Left lung (tissue), 10 donors: ENCODE data around the gene SOAT1. TPM values are rescaled to one million over a fixed set of nuclear protein-coding genes. Genes with fewer than 3 reads are reported as not detected.

Experiments
- ATAC-seq: fragments of 200-7000 bp; cut with Tn5 transposase; one replicate; pipeline ENCODE4 v1.9.1; 2020; ENCODE audit warnings: moderate library complexity
- DNase-seq, 4 donors: peaks; one replicate each; pipeline ENCODE4 v3.0.0-alpha.2; 2013 to 2020
- H3K27ac ChIP-seq, 2 donors: fragments of 200-600 bp; sonication (generic) in 1 of 2; one replicate each; pipeline versions ENCODE4 v1.5.0 to v1.8.0; 2020 to 2021
- H3K27me3 ChIP-seq, 2 donors: fragments of 200-600 bp; sonication (generic) in 1 of 2; one replicate each; pipeline versions ENCODE4 v1.5.0 to v1.8.0; 2020 to 2021
- H3K36me3 ChIP-seq, 2 donors: fragments of 200-600 bp; sonication (generic) in 1 of 2; one replicate each; pipeline versions ENCODE4 v1.5.0 to v1.8.0; 2020 to 2021
- H3K4me1 ChIP-seq, 2 donors: fragments of 200-600 bp; one replicate each; pipeline ENCODE4 v1.8.0; 2021
- H3K4me3 ChIP-seq, 2 donors: fragments of 200-600 bp; sonication (generic) in 1 of 2; one replicate each; pipeline versions ENCODE4 v1.5.0 to v1.8.0; 2020 to 2021; ENCODE audit warnings: mild to moderate bottlenecking in 1 of 2
- H3K9me3 ChIP-seq, 2 donors: fragments of 200-600 bp; sonication (generic) in 1 of 2; one replicate each; pipeline versions ENCODE4 v1.5.0 to v1.8.0; 2020 to 2021
- intact Hi-C, 2 donors: fragments of 100-400 bp; cut with DNase I; formaldehyde crosslinking; loops; one replicate each; pipeline versions ENCODE4 v1.11.2 to v1.14.2; 2022
- polyA plus RNA-seq, 6 donors: library from polyadenylated mRNA; unstranded; fragments of 120-200 nt; gene quantifications; one replicate each; pipeline ENCODE4 v1.2.1, GENCODE V29; 2013; ENCODE audit not compliant: insufficient read length in 6 of 6
- total RNA-seq, 2 donors: library from RNA; stranded (reverse); fragmentation: NEBNext Ultra II Directional; extraction: Animal tissue kit (Norgen Biotek cat#: 25700); gene quantifications; one replicate each; pipeline ENCODE4 v1.2.1, GENCODE V29; 2021
- TF ChIP-seq, protein P1 (sequence below), 2 donors: fragments of 200-600 bp; sonication (generic) in 1 of 2; IDR thresholded peaks; one replicate each; pipeline versions ENCODE4 v1.5.0 to v1.8.0; 2021; ENCODE audit warnings: antibody characterized with exemption in 2 of 2
- donor health status: DM: no; HTN: yes; CAD: no.
- donor health status: DM: no; HTN: no; CAD: no.

The SOAT1 gene
- total and polyA plus RNA-seq, 8 donors: 28.9 to 102 (median 30.2) TPM

DNA sequence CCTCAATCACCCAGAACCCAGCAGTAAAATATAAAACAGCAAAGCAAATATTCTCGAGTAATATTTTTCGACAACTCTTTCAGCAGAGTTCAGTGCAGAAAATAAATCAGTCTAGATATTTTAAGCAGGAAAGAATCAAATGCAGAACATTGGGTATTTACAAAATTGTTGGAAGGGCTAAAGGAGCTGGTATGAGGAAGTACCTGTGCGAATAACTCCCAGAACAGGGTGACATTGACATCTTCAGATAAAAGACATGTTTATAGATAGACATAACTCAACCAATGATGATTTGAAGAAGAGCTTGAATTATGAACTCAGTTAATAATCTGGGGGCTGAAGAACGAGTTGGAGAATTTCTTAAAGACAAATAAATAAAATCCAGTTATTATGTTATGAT, 78.6 kb downstream of the SOAT1 start:
- no peaks in the 10 kb centered on the region for H3K27me3 ChIP-seq
- H3K4me3 ChIP-seq: no peak overlapping the region
- no peak for DNase-seq
- no peaks in the 10 kb centered on the region for H3K4me1 ChIP-seq
- no peaks in the 10 kb centered on the region for H3K9me3 ChIP-seq
- ATAC-seq: no peak
- intact Hi-C loops: no loop called here
- H3K27ac ChIP-seq: no peak overlapping the region
- TF ChIP-seq, protein P1, sequence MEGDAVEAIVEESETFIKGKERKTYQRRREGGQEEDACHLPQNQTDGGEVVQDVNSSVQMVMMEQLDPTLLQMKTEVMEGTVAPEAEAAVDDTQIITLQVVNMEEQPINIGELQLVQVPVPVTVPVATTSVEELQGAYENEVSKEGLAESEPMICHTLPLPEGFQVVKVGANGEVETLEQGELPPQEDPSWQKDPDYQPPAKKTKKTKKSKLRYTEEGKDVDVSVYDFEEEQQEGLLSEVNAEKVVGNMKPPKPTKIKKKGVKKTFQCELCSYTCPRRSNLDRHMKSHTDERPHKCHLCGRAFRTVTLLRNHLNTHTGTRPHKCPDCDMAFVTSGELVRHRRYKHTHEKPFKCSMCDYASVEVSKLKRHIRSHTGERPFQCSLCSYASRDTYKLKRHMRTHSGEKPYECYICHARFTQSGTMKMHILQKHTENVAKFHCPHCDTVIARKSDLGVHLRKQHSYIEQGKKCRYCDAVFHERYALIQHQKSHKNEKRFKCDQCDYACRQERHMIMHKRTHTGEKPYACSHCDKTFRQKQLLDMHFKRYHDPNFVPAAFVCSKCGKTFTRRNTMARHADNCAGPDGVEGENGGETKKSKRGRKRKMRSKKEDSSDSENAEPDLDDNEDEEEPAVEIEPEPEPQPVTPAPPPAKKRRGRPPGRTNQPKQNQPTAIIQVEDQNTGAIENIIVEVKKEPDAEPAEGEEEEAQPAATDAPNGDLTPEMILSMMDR (IDR thresholded peaks at IDR 0.05): no peak
- no peaks in the 10 kb centered on the region for H3K36me3 ChIP-seq

DNA sequence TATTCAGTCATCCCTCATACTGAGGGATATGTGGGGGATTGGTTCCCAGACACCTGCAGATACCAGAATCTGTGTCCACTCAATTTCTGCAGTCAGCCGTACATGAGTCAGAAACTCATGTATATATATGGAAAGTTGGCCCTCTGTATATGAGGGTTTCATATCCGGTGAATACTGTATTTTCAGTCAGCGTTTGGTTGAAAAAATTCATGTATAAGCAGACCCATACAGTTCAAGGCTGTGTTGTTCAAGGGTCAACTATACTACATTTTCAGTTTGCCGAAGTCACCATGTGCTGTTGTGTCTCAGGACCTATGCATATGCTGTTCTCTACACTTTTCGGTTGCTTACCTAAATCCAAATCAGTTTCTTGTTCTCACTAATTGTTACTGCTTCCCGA, 82.6 kb downstream of the SOAT1 start:
- intact Hi-C loops: no loop called here
- TF ChIP-seq, protein P1 (IDR thresholded peaks at IDR 0.05): no peak
- no peak for ATAC-seq

DNA sequence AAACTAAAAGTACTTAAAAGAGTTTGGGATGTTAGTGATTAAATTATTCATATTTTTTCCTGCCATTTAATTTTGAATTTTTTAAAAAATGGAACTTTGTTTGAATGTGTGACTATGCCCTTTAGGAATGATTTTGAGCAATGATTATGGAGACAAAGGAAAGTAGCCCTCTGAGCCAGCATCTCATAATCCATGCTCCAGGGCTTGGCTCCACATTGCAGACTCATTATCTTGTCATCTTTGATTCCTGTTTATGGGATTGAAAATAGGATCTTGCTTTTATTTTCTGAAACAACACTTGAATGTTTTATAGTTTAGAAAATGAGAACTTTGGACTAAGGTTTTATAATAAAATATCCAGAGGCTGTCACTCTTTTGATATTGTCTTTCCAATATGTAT, 86.7 kb downstream of the SOAT1 start:
- no peaks in the 10 kb centered on the region for H3K4me1 ChIP-seq
- TF ChIP-seq, protein P1 (IDR thresholded peaks at IDR 0.05): no peak
- no peaks in the 10 kb centered on the region for H3K9me3 ChIP-seq
- H3K4me3 ChIP-seq: no peak overlapping the region
- no peaks in the 10 kb centered on the region for H3K36me3 ChIP-seq
- ATAC-seq: no peak
- intact Hi-C loops: no loop called here
- H3K27me3 ChIP-seq: peaks cover 0 to 4% of the 10 kb centered on the region in 2 donors
- H3K27ac ChIP-seq: no peak overlapping the region
- DNase-seq: no peak

More for the DNA sequence above, 82.6 kb downstream of the SOAT1 start:
- Histone ChIP-seq H3K9me3 (no peaks in the 10 kb centered on the region), H3K27ac (no peak overlapping the region), H3K27me3 (no peaks in the 10 kb centered on the region), H3K36me3 (no peaks in the 10 kb centered on the region), H3K4me1 (no peaks in the 10 kb centered on the region), H3K4me3 (no peak overlapping the region)
- no peak for DNase-seq

DNA sequence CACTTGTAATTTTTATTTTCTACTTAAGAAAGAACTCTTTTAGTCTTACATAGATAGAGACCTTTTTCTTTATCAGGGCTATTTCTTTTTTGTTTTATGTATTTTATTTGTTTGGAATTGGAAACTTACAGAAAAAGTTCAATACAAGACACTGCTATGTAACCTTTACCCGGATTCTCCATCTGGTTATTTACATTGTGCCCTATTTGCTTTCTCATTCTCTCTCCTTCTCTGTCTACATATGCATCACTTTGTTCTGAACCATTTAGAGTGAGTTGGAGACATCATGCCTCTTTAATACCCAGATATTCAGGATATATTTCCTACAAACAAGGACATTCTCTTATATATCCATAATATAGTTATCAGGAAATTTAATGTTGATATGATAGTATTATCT, 90.4 kb downstream of the SOAT1 start:
- no peak for ATAC-seq
- no peak overlapping the region for H3K27ac ChIP-seq
- peaks cover 0 to 4% of the 10 kb centered on the region in 2 donors for H3K27me3 ChIP-seq
- DNase-seq: no peak
- H3K9me3 ChIP-seq: no peaks in the 10 kb centered on the region
- intact Hi-C loops: no loop called here
- TF ChIP-seq, protein P1 (IDR thresholded peaks at IDR 0.05): no peak
- no peaks in the 10 kb centered on the region for H3K4me1 ChIP-seq
- no peak overlapping the region for H3K4me3 ChIP-seq
- no peaks in the 10 kb centered on the region for H3K36me3 ChIP-seq

DNA sequence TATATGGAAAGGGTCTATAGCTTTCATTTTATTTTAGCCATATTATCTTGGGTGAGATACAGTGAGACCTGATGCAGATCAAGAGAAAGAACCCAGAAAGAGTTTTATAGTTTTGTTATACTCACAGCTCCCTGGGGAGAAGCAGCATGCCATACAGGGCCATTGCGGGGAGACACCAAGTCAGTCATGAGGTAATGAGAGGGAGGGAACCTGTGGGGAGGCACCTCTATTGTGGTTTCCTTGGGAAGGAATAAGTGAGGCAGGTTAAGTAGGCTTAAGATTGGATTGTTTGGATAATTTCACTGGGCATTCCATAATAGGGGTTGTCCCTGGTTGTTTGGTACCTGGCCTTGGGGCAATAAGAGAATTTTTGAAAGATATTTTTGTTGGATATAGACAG, 91.9 kb downstream of the SOAT1 start:
- DNase-seq (no peak), ATAC-seq (no peak)
- intact Hi-C loops: no loop called here

More for the DNA sequence above, 91.9 kb downstream of the SOAT1 start:
- H3K4me1 ChIP-seq: no peaks in the 10 kb centered on the region
- no peak overlapping the region for H3K4me3 ChIP-seq
- H3K27ac ChIP-seq: no peak overlapping the region
- TF ChIP-seq, protein P1 (IDR thresholded peaks at IDR 0.05): no peak
- H3K27me3 ChIP-seq: peaks cover 0 to 4% of the 10 kb centered on the region in 2 donors
- no peaks in the 10 kb centered on the region for H3K9me3 ChIP-seq
- H3K36me3 ChIP-seq: no peaks in the 10 kb centered on the region
